IMR-90 (cell line): ENCODE results near the gene LAMC2. TPM values are rescaled to one million over a fixed set of nuclear protein-coding genes. Genes with fewer than 3 reads are reported as not detected.

Experiments
- ATAC-seq: fragments of 200-7000 bp; cut with Tn5 transposase; 2 replicates; pipeline ENCODE4 v1.9.1; 2020; ENCODE audit warnings: low read depth, mild to moderate bottlenecking, moderate library complexity
- BruUV-seq: library from RNA; stranded (reverse); fragments of 400-500 nt; replicated peaks from 2 replicates; lab custom pipeline; 2021; lab: Mats Ljungman, UMichigan
- CTCF ChIA-PET: fragments of 300-600 bp; formaldehyde crosslinking; extraction: SDS; loops from one replicate; lab custom pipeline; 2021; ENCODE audit warnings: antibody characterized with exemption; lab: Yijun Ruan, JAX
- POLR2A ChIA-PET: fragments of 300-600 bp; sonication (Branson Sonifier 250); formaldehyde crosslinking; loops from one replicate; lab custom pipeline; 2022; ENCODE audit warnings: antibody characterized with exemption; ENCODE audit not compliant: unreplicated experiment; lab: Charles Lee
- DNase-seq: peaks from one replicate; pipeline ENCODE4 v3.0.0; 2013
- H2AFZ ChIP-seq: replicated peaks from 2 replicates; pipeline ENCODE3; 2013; ENCODE audit warnings: low read length, mild to moderate bottlenecking; ENCODE audit not compliant: poor library complexity
- H2AK5ac ChIP-seq: 2 replicates; pipeline ENCODE4 v1.6.1; 2013; ENCODE audit warnings: low read depth, low read length, inconsistent platforms
- H2AK9ac ChIP-seq: replicated peaks from 2 replicates; pipeline ENCODE3; 2013; ENCODE audit warnings: mild to moderate bottlenecking, low read depth, low read length, moderate library complexity; ENCODE audit not compliant: poor library complexity
- H2BK120ac ChIP-seq: 2 replicates; pipeline ENCODE4 v1.6.1; 2013; ENCODE audit warnings: low read depth, low read length, inconsistent platforms
- H2BK15ac ChIP-seq: 3 replicates; pipeline ENCODE4 v1.6.1; 2013; ENCODE audit warnings: low read depth, low read length, inconsistent platforms
- H2BK20ac ChIP-seq: 2 replicates; pipeline ENCODE4 v1.6.1; 2013; ENCODE audit warnings: low read depth, mild to moderate bottlenecking, inconsistent platforms, low read length, moderate library complexity
- H2BK5ac ChIP-seq: 2 replicates; pipeline ENCODE4 v1.6.1; 2013; ENCODE audit warnings: mild to moderate bottlenecking, low read depth, low read length, inconsistent platforms; ENCODE audit not compliant: poor library complexity, severe bottlenecking
- H3K14ac ChIP-seq: replicated peaks from 2 replicates; pipeline ENCODE4 v1.6.1; 2013; ENCODE audit warnings: low read depth, low read length, inconsistent platforms
- H3K18ac ChIP-seq: 2 replicates; pipeline ENCODE4 v1.6.1; 2013; ENCODE audit warnings: low read depth, low read length, control low read depth
- H3K23ac ChIP-seq: 2 replicates; pipeline ENCODE4 v1.6.1; 2013; ENCODE audit warnings: low read depth, low read length, inconsistent platforms
- H3K27ac ChIP-seq: 2 replicates; pipeline ENCODE4 v1.5.1; 2013; ENCODE audit warnings: mild to moderate bottlenecking, control low read depth, low read length; ENCODE audit not compliant: insufficient read depth
- H3K27me3 ChIP-seq: 2 replicates; pipeline ENCODE4 v1.6.1; 2013; ENCODE audit warnings: low read length; ENCODE audit not compliant: control insufficient read depth, insufficient read depth
- H3K36me3 ChIP-seq: 2 replicates; pipeline ENCODE4 v1.6.1; 2013; ENCODE audit warnings: low read length, mixed read lengths; ENCODE audit not compliant: control insufficient read depth, insufficient read depth
- H3K4ac ChIP-seq: 2 replicates; pipeline ENCODE4 v1.6.1; 2013; ENCODE audit warnings: low read depth, low read length, inconsistent platforms
- H3K4me1 ChIP-seq: 2 replicates; pipeline ENCODE4 v1.6.1; 2013; ENCODE audit warnings: low read length, mixed read lengths; ENCODE audit not compliant: control insufficient read depth, insufficient read depth
- H3K4me2 ChIP-seq: 2 replicates; pipeline ENCODE4 v1.6.1; 2013; ENCODE audit warnings: low read depth, mild to moderate bottlenecking, control low read depth, low read length, moderate library complexity
- H3K4me3 ChIP-seq: 2 replicates; pipeline ENCODE4 v1.5.1; 2013; ENCODE audit warnings: low read depth, mild to moderate bottlenecking, control low read depth, low read length, moderate library complexity; ENCODE audit not compliant: insufficient read depth
- H3K56ac ChIP-seq: 2 replicates; pipeline ENCODE4 v1.6.1; 2013; ENCODE audit warnings: low read length, inconsistent platforms; ENCODE audit not compliant: insufficient read depth; ENCODE audit errors: extremely low read depth
- H3K79me1 ChIP-seq, 2 experiments: 2 replicates each; pipeline ENCODE4 v1.6.1; 2013; ENCODE audit warnings: low read length in 2 of 2, inconsistent platforms in 1 of 2, low read depth in 1 of 2
- H3K9ac ChIP-seq: 2 replicates; pipeline ENCODE4 v1.6.1; 2013; ENCODE audit warnings: low read depth, low read length, control low read depth
- H3K9me1 ChIP-seq: 2 replicates; pipeline ENCODE4 v1.6.1; 2013; ENCODE audit warnings: low read length, inconsistent platforms; ENCODE audit not compliant: insufficient read depth
- H3K9me3 ChIP-seq: 2 replicates; pipeline ENCODE4 v1.6.1; 2013; ENCODE audit warnings: low read length; ENCODE audit not compliant: control insufficient read depth, insufficient read depth
- H4K20me1 ChIP-seq: 2 replicates; pipeline ENCODE4 v1.6.1; 2013; ENCODE audit warnings: low read length, inconsistent platforms; ENCODE audit not compliant: insufficient read depth
- H4K5ac ChIP-seq: 2 replicates; pipeline ENCODE4 v1.6.1; 2013; ENCODE audit warnings: mild to moderate bottlenecking, low read depth, low read length, control low read depth
- H4K8ac ChIP-seq, 2 experiments: 2 replicates each; pipeline ENCODE4 v1.6.1; 2013; ENCODE audit warnings: low read depth in 2 of 2, low read length in 2 of 2, control low read depth in 1 of 2, inconsistent platforms in 1 of 2
- H4K91ac ChIP-seq: 2 replicates; pipeline ENCODE4 v1.6.1; 2013; ENCODE audit warnings: low read depth, low read length, inconsistent platforms; ENCODE audit not compliant: insufficient read depth
- BHLHE40 ChIP-seq: fragments of 150-350 bp; IDR thresholded peaks from 2 replicates; pipeline ENCODE4 v1.6.1; 2016; ENCODE audit warnings: mild to moderate bottlenecking, low read depth, low read length
- CEBPB ChIP-seq: IDR thresholded peaks from 2 replicates; pipeline ENCODE4 v1.6.1; 2012; ENCODE audit warnings: low read depth, low read length, improper control_type of control experiment
- FOS ChIP-seq: fragments of 150-350 bp; IDR thresholded peaks from 2 replicates; pipeline ENCODE4 v1.6.1; 2016; ENCODE audit warnings: low read depth, low read length
- MAFK ChIP-seq: IDR thresholded peaks from 2 replicates; pipeline ENCODE4 v1.6.1; 2012; ENCODE audit warnings: low read depth, low read length, improper control_type of control experiment
- RAD21 ChIP-seq: IDR thresholded peaks from 2 replicates; pipeline ENCODE4 v1.6.1; 2012; ENCODE audit warnings: low read length, improper control_type of control experiment
- SMC3 ChIP-seq: fragments of 150-350 bp; IDR thresholded peaks from 2 replicates; pipeline ENCODE4 v1.6.1; 2016; ENCODE audit warnings: low read depth, mild to moderate bottlenecking, antibody characterized with exemption, low read length, moderate library complexity
- WGBS, 2 experiments: methylation state at CpG; one replicate each; pipeline versions ENCODE4 v1.1.5 to v1.1.7; 2013; ENCODE audit warnings: missing lambda C conversion rate in 2 of 2; ENCODE audit not compliant: insufficient read length in 1 of 2; ENCODE audit errors: extremely low coverage in 2 of 2; 5-methylcytosine and 5-hydroxymethylcytosine counted together
- dilution Hi-C: fragments of 300-500 bp; cut with HindIII; formaldehyde crosslinking; loops from one replicate; pipeline ENCODE4 v1.14.3; 2018; ENCODE audit warnings: low sequenced_read_pairs; ENCODE audit not compliant: unreplicated experiment
- in situ Hi-C: fragments of 300-500 bp; cut with MboI; formaldehyde crosslinking; loops from 3 replicates; pipeline ENCODE4 v1.14.3; 2019; ENCODE audit warnings: low sequenced_read_pairs, inconsistent platforms, mixed read lengths
- intact Hi-C: fragments of 100-400 bp; cut with micrococcal nuclease; formaldehyde crosslinking; loops from 2 replicates; pipeline ENCODE4 v1.10.0; 2022
- polyA plus RNA-seq, 3 experiments: library from polyadenylated mRNA; depleted of rRNA; stranded (reverse); fragments of >200 nt; gene quantifications; 2 replicates each; pipeline ENCODE4 v1.2.3, GENCODE V29; 2012; ENCODE audit warnings: low replicate concordance in 1 of 3
- total RNA-seq: library from RNA; depleted of rRNA; stranded (reverse); fragments of >200 nt; gene quantifications from 2 replicates; pipeline ENCODE4 v1.2.3, GENCODE V29; 2012
- TF ChIP-seq, protein P1 (sequence below): fragments of 150-350 bp; IDR thresholded peaks from 2 replicates; pipeline ENCODE4 v1.6.1; 2017; ENCODE audit warnings: mild to moderate bottlenecking, antibody characterized with exemption, low read length, low read depth
- TF ChIP-seq, protein P2 (sequence below): conservative IDR thresholded peaks from 2 replicates; pipeline ENCODE4 v1.5.1; 2012; ENCODE audit warnings: mild to moderate bottlenecking, low read depth, low read length, improper control_type of control experiment
- TF ChIP-seq, protein P3 (sequence below): fragments of 150-350 bp; IDR thresholded peaks from 2 replicates; pipeline ENCODE4 v1.6.1; 2016; ENCODE audit warnings: low read depth, mild to moderate bottlenecking, low read length, moderate library complexity, borderline replicate concordance

LAMC2 gene
- total and polyA plus RNA-seq, 2 of the 4 experiments (the other 2 are of a cell fraction), result 2.3 to 2.8 TPM

DNA sequence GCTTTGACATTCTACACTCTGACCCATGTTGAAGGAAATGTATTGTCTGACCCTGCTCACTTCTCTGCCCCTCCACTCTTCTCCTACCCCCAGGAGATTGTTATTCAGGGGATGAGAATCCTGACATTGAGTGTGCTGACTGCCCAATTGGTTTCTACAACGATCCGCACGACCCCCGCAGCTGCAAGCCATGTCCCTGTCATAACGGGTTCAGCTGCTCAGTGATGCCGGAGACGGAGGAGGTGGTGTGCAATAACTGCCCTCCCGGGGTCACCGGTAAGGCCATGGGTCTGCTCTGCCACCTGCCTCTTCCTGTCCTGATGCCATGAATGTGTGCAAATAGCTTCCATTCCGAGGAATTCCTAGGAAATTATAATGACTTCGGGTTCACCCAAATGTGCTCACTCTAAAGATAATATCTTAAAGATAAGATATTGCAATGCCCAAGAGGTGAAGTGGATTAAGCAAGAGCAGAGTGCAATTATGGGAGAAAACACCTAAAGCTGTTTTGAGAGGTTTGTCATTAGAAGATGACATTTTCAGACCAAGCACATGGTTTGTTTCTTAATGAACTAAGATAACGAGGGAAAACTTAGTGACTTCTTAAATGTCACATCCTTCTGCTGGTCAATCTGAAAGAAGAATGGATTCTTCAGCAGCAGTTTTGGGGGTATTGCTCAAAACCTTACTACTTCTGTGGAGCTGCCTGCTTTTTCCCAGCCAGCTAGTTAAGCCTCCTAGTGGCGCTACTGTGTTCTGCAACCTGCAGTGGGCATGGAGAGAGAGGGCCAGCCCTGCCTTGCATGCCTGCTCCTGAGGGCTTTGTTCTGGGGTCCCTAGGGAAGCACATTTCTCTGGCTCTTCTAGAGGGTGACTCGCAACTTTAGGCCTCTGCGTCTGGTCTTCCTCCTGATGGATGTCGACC is 41.6 kb downstream of the LAMC2 start:
- Histone ChIP-seq H2BK5ac (no peak overlapping the region), H3K9me1 (peaks cover 2% of the 10 kb centered on the region; the same call in 1 of the 2 replicates), H2BK20ac (peak overlapping the region; percentile 27; the same call in 1 of the 2 replicates), H3K14ac (0 out of 2 replicates have a peak overlapping the region, but pooled peaks have one; percentile 27), H4K8ac (no peak overlapping the region), H3K4me1 (peaks cover 2% of the 10 kb centered on the region; the same call in 1 of the 2 replicates), H4K20me1 (no peaks in the 10 kb centered on the region), H3K36me3 (no peaks in the 10 kb centered on the region), H2BK120ac (0 out of 2 replicates have a peak overlapping the region, but pooled peaks have one; percentile 21), H3K18ac (no peak overlapping the region), H2BK15ac (0 out of 3 replicates have a peak overlapping the region, but pooled peaks have one; percentile 12), H4K5ac (no peak overlapping the region), H3K79me1 (no peaks in the 10 kb centered on the region), H3K9me3 (no peaks in the 10 kb centered on the region), H4K91ac (peak overlapping the region; percentile 8; the same call in 1 of the 2 replicates), H3K56ac (no peak overlapping the region), H3K4ac (no peak overlapping the region; the same call in 1 of the 2 replicates), H3K27me3 (no peaks in the 10 kb centered on the region), H3K4me3 (no peak overlapping the region), H3K27ac (no peak overlapping the region), H2AFZ (no peak overlapping the region), H3K23ac (no peak overlapping the region), H2AK5ac (peak overlapping the region; percentile 21; the same call in 1 of the 2 replicates), H3K4me2 (no peak overlapping the region), H3K9ac (no peak overlapping the region), H2AK9ac (peak overlapping the region; percentile 34)
- in situ Hi-C loops (loop anchor here (25.0 kb wide), 1 partner anchor 265 kb away; the partner anchor contains the start of gene SHCBP1L), dilution Hi-C loops (no loop called here), intact Hi-C loops (no loop called here)
- POLR2A ChIA-PET, result interaction anchor here (0.6 kb wide), 1 partner anchor 11 kb away, joined by 3 read pairs; no protein-coding TSS in a partner anchor
- no TSS peak for BruUV-seq
- DNase-seq (peak; percentile 41), ATAC-seq (peak; percentile 83)
- CTCF ChIA-PET, result interaction anchor here (0.6 to 1.5 kb wide), 9 partner anchors 8 to 441 kb away, joined by 3 to 6 read pairs (median 3); no protein-coding TSS in a partner anchor
- 78% methylated on average over 9 of the region's 16 CpGs; no CpG with 5 or more reads in 1 of the 2 experiments for WGBS, 2 experiments
- TF ChIP-seq RAD21 (peak; percentile 69), FOS (no peak), MAFK (no peak), SMC3 (peak; percentile 56), BHLHE40 (no peak), CEBPB (peak; percentile 11; the same call in 1 of the 2 replicates)
- TF ChIP-seq, protein P1, sequence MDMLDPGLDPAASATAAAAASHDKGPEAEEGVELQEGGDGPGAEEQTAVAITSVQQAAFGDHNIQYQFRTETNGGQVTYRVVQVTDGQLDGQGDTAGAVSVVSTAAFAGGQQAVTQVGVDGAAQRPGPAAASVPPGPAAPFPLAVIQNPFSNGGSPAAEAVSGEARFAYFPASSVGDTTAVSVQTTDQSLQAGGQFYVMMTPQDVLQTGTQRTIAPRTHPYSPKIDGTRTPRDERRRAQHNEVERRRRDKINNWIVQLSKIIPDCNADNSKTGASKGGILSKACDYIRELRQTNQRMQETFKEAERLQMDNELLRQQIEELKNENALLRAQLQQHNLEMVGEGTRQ, result no peak
- TF ChIP-seq, protein P2, sequence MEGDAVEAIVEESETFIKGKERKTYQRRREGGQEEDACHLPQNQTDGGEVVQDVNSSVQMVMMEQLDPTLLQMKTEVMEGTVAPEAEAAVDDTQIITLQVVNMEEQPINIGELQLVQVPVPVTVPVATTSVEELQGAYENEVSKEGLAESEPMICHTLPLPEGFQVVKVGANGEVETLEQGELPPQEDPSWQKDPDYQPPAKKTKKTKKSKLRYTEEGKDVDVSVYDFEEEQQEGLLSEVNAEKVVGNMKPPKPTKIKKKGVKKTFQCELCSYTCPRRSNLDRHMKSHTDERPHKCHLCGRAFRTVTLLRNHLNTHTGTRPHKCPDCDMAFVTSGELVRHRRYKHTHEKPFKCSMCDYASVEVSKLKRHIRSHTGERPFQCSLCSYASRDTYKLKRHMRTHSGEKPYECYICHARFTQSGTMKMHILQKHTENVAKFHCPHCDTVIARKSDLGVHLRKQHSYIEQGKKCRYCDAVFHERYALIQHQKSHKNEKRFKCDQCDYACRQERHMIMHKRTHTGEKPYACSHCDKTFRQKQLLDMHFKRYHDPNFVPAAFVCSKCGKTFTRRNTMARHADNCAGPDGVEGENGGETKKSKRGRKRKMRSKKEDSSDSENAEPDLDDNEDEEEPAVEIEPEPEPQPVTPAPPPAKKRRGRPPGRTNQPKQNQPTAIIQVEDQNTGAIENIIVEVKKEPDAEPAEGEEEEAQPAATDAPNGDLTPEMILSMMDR, result peak; percentile 62
- TF ChIP-seq, protein P3, sequence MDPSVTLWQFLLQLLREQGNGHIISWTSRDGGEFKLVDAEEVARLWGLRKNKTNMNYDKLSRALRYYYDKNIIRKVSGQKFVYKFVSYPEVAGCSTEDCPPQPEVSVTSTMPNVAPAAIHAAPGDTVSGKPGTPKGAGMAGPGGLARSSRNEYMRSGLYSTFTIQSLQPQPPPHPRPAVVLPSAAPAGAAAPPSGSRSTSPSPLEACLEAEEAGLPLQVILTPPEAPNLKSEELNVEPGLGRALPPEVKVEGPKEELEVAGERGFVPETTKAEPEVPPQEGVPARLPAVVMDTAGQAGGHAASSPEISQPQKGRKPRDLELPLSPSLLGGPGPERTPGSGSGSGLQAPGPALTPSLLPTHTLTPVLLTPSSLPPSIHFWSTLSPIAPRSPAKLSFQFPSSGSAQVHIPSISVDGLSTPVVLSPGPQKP, result no peak
